Spleen (tissue), 11 donors: ENCODE results near the gene HMGCL. TPM values are rescaled to one million over a fixed set of nuclear protein-coding genes. Genes with fewer than 3 reads are reported as not detected.
A peak's percentile ranks its signal among the peaks of the same experiment; 100 is the strongest.
"Not testable (repeated sequence)": the region's sequence is repeated elsewhere in the genome, so short reads cannot be mapped to it uniquely, and the experiment has no call there.

Source experiments
- DNase-seq: peaks from one replicate; pipeline ENCODE4 v3.0.0-alpha.2; 2020
- H3K27ac ChIP-seq, 8 donors: fragments of 200-600 bp; sonication (generic) in 7 of 8; 1 replicate in 4 of 8; 2 replicates in 4 of 8; pipeline versions ENCODE4 v1.5.0 to v1.8.0; 2016 to 2021; ENCODE audit warnings: inconsistent platforms in 4 of 8, mild to moderate bottlenecking in 4 of 8, moderate library complexity in 1 of 8
- H3K27me3 ChIP-seq, 7 donors: fragments of 200-600 bp; sonication (generic) in 6 of 7; replicated peaks in 1 of 7; 1 replicate in 4 of 7; 2 replicates in 3 of 7; pipeline versions ENCODE4 v1.5.0 to v1.8.0; 2016 to 2021; ENCODE audit warnings: inconsistent platforms in 3 of 7, mild to moderate bottlenecking in 1 of 7
- H3K36me3 ChIP-seq, 6 donors: fragments of 200-600 bp; sonication (generic) in 5 of 6; 1 replicate in 4 of 6; 2 replicates in 2 of 6; pipeline versions ENCODE4 v1.5.0 to v1.8.0; 2016 to 2021; ENCODE audit warnings: inconsistent platforms in 2 of 6
- H3K4me1 ChIP-seq, 6 donors: fragments of 200-600 bp; sonication (generic) in 5 of 6; 1 replicate in 3 of 6; 2 replicates in 3 of 6; pipeline versions ENCODE4 v1.5.0 to v1.8.0; 2016 to 2021; ENCODE audit warnings: inconsistent platforms in 3 of 6
- H3K4me3 ChIP-seq, 8 donors: fragments of 200-600 bp; sonication (generic) in 7 of 8; 1 replicate in 4 of 8; 2 replicates in 4 of 8; pipeline versions ENCODE4 v1.5.0 to v1.8.0; 2016 to 2021; ENCODE audit warnings: inconsistent platforms in 4 of 8, mild to moderate bottlenecking in 4 of 8, moderate library complexity in 2 of 8
- H3K9me3 ChIP-seq, 8 donors: fragments of 200-600 bp; sonication (generic) in 7 of 8; 1 replicate in 4 of 8; 2 replicates in 4 of 8; pipeline versions ENCODE4 v1.5.0 to v1.8.0; 2016 to 2021; ENCODE audit warnings: inconsistent platforms in 4 of 8
- POLR2A ChIP-seq, 3 donors: fragments of 450-650 bp; IDR thresholded peaks; one replicate each; pipeline ENCODE4 v1.5.1; 2017; ENCODE audit warnings: antibody characterized with exemption in 3 of 3, mild to moderate bottlenecking in 1 of 3
- POLR2AphosphoS5 ChIP-seq, 3 donors: sonication (generic); formaldehyde crosslinking; IDR thresholded peaks; one replicate each; pipeline ENCODE4 v1.5.1; 2017; ENCODE audit warnings: antibody characterized with exemption in 3 of 3
- WGBS, 5 donors: extraction: QIAGEN DNeasy Blood & Tissue Kit in 3 of 5; methylation state at CpG; one replicate each; pipeline versions ENCODE4 v1.1.5 to v1.1.7; 2013 to 2018; 5-methylcytosine and 5-hydroxymethylcytosine counted together
- intact Hi-C: fragments of 100-400 bp; cut with DNase I; formaldehyde crosslinking; loops from one replicate; pipeline ENCODE4 v1.15.0; 2023; ENCODE audit warnings: low total_unique reads
- polyA plus RNA-seq, 3 donors: library from polyadenylated mRNA; stranded (reverse); fragments of 200-250 nt; gene quantifications; one replicate each; pipeline ENCODE4 v1.2.1, GENCODE V29; 2013
- total RNA-seq, 7 donors: library from RNA; depleted of rRNA in 3 of 7; stranded (reverse); fragments of >200 nt in 3 of 7; fragmentation: NEBNext Ultra II Directional in 4 of 7; extraction: Animal tissue kit (Norgen Biotek cat#: 25700) in 4 of 7; gene quantifications; one replicate each; pipeline versions ENCODE4 v1.1.0 to v1.2.1, GENCODE V29; 2016 to 2021
- TF ChIP-seq, protein P1 (sequence below), 11 experiments: fragments of 200-600 bp in 7 of 11; fragments of 450-650 bp in 4 of 11; sonication (generic) in 4 of 11; IDR thresholded peaks in 8 of 11; conservative IDR thresholded peaks in 3 of 11; 1 replicate in 7 of 11; 2 replicates in 4 of 11; pipeline versions ENCODE4 v1.4.0 to v1.8.0; 2016 to 2021; ENCODE audit warnings: antibody characterized with exemption in 11 of 11, inconsistent platforms in 4 of 11, mild to moderate bottlenecking in 1 of 11
- donor health status: healthy with polysubstance abuse.
- donor health status: DM: no; HTN: no; CAD: no; lungs with moderate emphysema.
- donor health status: DM: no; HTN: no; CAD: no.
- donor health status: Bipolar disorder and iron deficiency.
- donor health status: healthy.
- donor health status: DM: no; HTN: no; CAD: no.
- donor health status: DM: yes; HTN: yes; CAD: no.

HMGCL gene
- total and polyA plus RNA-seq, 10 donors = 26.5 to 42.3 (median 34.6) TPM

DNA sequence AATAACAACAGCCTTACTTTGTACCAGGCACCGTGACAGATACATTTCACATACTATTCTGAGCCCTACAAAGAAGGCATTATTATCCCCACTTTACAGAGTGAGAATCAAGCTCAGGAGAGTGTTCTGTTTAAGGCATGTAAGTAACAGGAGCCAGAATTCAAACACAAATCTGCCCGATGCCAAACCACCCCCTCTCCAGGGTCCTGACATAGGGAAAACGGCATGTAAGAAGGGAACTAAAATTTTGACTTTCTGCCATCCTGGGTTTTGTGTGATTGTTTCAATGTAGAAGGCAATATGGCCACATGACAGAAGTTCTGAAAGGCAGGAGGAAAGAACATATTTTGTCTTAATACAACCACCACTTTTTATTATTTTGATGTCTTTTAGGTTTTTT is 37.4 kb upstream of the HMGCL start:
- TF ChIP-seq, protein P1, sequence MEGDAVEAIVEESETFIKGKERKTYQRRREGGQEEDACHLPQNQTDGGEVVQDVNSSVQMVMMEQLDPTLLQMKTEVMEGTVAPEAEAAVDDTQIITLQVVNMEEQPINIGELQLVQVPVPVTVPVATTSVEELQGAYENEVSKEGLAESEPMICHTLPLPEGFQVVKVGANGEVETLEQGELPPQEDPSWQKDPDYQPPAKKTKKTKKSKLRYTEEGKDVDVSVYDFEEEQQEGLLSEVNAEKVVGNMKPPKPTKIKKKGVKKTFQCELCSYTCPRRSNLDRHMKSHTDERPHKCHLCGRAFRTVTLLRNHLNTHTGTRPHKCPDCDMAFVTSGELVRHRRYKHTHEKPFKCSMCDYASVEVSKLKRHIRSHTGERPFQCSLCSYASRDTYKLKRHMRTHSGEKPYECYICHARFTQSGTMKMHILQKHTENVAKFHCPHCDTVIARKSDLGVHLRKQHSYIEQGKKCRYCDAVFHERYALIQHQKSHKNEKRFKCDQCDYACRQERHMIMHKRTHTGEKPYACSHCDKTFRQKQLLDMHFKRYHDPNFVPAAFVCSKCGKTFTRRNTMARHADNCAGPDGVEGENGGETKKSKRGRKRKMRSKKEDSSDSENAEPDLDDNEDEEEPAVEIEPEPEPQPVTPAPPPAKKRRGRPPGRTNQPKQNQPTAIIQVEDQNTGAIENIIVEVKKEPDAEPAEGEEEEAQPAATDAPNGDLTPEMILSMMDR (IDR thresholded peaks at IDR 0.05 in 8 of 11, conservative IDR thresholded peaks at IDR 0.05 in 3 of 11) = no peak
- no peak for TF ChIP-seq POLR2AphosphoS5 (IDR thresholded peaks at IDR 0.05)
- no peak for TF ChIP-seq POLR2A (IDR thresholded peaks at IDR 0.05)
- intact Hi-C loops = no loop called here
- H3K27me3 ChIP-seq = no peaks in the 10 kb centered on the region
- H3K4me1 ChIP-seq = peaks cover 15 to 33% (median 24%) of the 10 kb centered on the region in 6 donors
- no peak for DNase-seq
- H3K36me3 ChIP-seq = peaks cover 0 to 78% (median 53%) of the 10 kb centered on the region in 6 donors
- no peaks in the 10 kb centered on the region for H3K9me3 ChIP-seq
- H3K4me3 ChIP-seq = no peak overlapping the region
- WGBS, 5 donors = 83 to 93% (median 90%) methylated on average over 3 of the region's 3 CpGs
- no peak overlapping the region for H3K27ac ChIP-seq

DNA sequence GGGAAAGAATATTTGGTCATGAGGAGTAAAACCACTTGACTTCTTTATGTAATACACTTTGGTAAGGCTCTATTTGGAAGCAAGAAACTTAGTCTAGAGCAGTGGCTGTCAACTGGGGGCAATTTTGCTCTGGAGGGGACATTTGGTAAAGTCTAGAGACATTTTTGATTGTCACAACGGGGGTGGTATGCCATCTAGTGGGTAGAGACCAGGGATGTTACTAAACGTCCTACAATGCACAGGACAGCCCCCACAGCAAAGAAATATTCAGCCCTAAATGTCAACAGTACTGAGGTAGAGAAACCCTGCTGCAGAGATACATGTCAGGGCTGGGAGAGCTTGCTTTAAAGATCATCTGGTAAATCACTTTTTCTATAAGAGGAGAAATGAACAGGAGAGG is 29.3 kb upstream of the HMGCL start:
- DNase-seq = no peak
- peaks cover 0 to 76% (median 31%) of the 10 kb centered on the region in 6 donors for H3K36me3 ChIP-seq
- peaks cover 0 to 4% (median 0%) of the 10 kb centered on the region in 6 donors for H3K4me1 ChIP-seq
- TF ChIP-seq, protein P1 (IDR thresholded peaks at IDR 0.05 in 8 of 11, conservative IDR thresholded peaks at IDR 0.05 in 3 of 11) = peak in 1 of 11 experiments; percentile 15
- TF ChIP-seq POLR2A (IDR thresholded peaks at IDR 0.05) (no peak), POLR2AphosphoS5 (IDR thresholded peaks at IDR 0.05) (no peak)
- no peak overlapping the region for H3K4me3 ChIP-seq
- intact Hi-C loops = no loop called here
- no peaks in the 10 kb centered on the region for H3K9me3 ChIP-seq
- no peaks in the 10 kb centered on the region for H3K27me3 ChIP-seq
- 35 to 55% (median 46%) methylated on average over 2 of the region's 2 CpGs for WGBS, 5 donors
- H3K27ac ChIP-seq = no peak overlapping the region

DNA sequence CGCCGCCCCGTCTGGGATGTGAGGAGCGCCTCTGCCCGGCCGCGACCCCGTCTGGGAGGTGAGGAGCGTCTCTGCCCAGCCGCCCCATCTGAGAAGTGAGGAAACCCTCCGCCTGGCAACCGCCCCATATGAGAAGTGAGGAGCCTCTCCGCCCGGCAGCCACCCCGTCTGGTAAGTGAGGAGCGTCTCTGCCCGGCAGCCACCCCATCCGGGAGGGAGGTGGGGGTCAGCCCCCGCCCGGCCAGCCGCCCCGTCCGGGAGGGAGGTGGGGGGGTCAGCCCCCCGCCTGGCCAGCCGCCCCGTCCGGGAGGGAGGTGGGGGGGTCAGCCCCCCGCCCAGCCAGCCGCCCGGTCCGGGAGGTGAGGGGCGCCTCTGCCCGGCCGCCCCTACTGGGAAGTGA is 27.9 kb upstream of the HMGCL start:
- H3K4me1 ChIP-seq, intact Hi-C loops, H3K4me3 ChIP-seq, H3K9me3 ChIP-seq, DNase-seq, H3K27me3 ChIP-seq, H3K27ac ChIP-seq: not testable (repeated sequence)
- 95 to 100% (median 100%) methylated on average over 2 to 24 of the region's 34 CpGs for WGBS, 5 donors
- peaks cover 0 to 75% (median 20%) of the 10 kb centered on the region in 6 donors for H3K36me3 ChIP-seq

DNA sequence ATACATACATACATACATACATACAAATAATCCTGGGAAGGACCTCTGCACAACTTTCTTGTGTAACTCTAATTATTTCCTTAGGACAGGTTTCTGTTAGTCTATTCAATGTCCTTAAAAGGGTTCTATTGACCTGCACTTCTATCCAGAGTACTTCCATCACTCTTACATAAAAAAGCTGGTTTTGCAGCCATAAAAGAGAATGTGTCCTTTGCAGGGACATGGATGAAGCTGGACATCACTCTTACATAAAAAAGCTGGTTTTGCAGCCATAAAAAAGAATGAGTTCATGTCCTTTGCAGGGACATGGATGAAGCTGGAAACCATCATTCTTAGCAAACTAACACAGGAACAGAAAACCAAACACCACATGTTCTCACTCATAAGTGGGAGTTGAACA is 26.2 kb upstream of the HMGCL start:
- Histone ChIP-seq H3K9me3 (peaks cover 0 to 10% (median 8%) of the 10 kb centered on the region in 8 donors), H3K36me3 (peaks cover 0 to 75% (median 25%) of the 10 kb centered on the region in 6 donors)
- intact Hi-C loops, H3K4me3 ChIP-seq, H3K4me1 ChIP-seq, H3K27ac ChIP-seq, H3K27me3 ChIP-seq, DNase-seq: not testable (repeated sequence)

DNA sequence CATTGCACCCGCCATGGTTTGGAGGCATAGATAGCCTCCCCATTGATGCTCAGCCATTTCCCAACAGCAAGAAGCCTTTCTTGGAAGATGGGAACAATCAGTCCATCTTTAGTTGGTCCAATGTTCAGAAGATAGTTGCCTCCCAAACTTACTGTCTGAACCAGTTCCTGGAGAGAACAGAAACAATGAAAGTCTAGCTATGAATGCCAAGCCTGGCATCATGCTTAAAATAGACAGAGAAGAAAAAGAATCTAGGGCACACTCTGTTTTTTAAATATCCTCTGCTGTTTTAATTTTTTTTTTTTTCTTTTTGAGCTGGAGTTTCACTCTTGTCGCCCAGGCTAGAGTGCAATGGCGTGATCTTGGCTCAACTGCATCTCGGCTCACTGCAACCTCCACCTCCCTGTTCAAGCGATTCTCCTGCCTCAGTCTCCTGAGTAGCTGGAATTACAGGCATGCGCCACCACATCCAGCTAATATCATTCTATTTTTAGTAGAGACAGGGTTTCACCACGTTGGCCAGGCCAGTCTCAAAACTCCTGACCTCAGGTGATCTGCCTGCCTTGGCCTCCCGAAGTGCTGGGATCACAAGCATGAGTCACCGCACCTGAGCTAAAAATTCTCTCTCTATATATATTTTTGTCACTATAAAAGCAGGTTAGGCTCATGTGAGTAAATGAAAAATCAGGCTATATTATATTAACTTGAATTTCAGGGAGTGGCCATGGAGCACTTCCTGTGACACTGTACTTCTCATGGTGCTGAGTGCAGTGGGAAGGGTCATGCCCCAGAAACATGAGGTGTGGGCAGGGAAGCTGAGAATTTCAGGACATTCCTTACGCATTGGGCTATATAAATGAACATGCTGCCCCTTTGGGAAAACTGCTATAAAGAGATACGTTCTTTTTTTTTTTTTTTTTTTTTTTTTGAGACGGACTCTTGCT is 23.7 kb upstream of the HMGCL start:
- WGBS, 5 donors = 90 to 93% (median 93%) methylated on average over 11 to 12 of the region's 12 CpGs
- intact Hi-C loops = no loop called here
- Histone ChIP-seq H3K9me3 (peaks cover 0 to 10% (median 8%) of the 10 kb centered on the region in 8 donors), H3K27me3 (no peaks in the 10 kb centered on the region), H3K4me3 (no peak overlapping the region), H3K27ac (no peak overlapping the region), H3K36me3 (peaks cover 2 to 83% (median 33%) of the 10 kb centered on the region in 6 donors), H3K4me1 (no peaks in the 10 kb centered on the region)
- no peak for TF ChIP-seq POLR2AphosphoS5 (IDR thresholded peaks at IDR 0.05)
- TF ChIP-seq, protein P1 (IDR thresholded peaks at IDR 0.05 in 8 of 11, conservative IDR thresholded peaks at IDR 0.05 in 3 of 11) = no peak
- DNase-seq = no peak

DNA sequence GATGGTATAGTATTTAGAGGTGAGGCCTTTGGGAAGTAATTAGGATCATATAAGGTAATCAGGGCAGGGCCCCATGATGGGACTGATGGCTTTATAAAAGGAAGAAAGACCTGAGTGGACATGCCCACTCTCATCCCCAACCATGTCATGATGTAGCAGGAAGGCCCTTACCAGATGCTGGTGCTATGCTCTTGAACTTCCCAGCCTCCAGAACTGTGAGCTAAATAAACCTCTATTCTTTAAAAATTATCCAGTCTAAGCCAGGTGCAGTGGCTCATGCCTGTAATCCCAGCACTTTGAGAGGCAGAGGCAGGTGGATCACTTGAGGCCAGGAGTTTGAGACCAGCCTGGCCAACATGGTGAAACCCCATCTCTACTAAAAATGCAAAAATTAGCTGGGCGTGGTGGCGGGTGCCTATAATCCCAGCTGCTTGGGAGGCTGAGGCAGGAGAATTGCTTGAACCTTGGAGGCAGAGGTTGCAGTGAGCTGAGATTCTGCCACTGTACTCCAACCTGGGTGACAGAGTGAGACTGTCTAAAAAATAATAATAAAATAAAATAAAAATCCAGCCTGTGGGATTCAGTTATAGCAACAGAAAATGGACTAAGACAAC is 22.4 kb upstream of the HMGCL start:
- H3K27ac ChIP-seq, H3K4me3 ChIP-seq, intact Hi-C loops, H3K27me3 ChIP-seq, DNase-seq, H3K4me1 ChIP-seq: not testable (repeated sequence)
- WGBS, 5 donors = 92 to 100% (median 100%) methylated on average over 2 of the region's 2 CpGs
- peaks cover 0 to 10% (median 8%) of the 10 kb centered on the region in 8 donors for H3K9me3 ChIP-seq
- H3K36me3 ChIP-seq = peaks cover 2 to 83% (median 34%) of the 10 kb centered on the region in 6 donors
